Fibroblast of mammary gland (primary cell): ENCODE data around the gene TMEM154.

Experiments used
- DNase-seq: peaks from one replicate; pipeline ENCODE4 v3.0.0-alpha.2; 2010; ENCODE audit warnings: low read depth
- H3K4me3 ChIP-seq: 2 replicates; pipeline ENCODE4 v1.5.1; 2011; ENCODE audit warnings: low read depth, mild to moderate bottlenecking, low read length, moderate library complexity; ENCODE audit not compliant: control insufficient read depth
- TF ChIP-seq, protein P1 (sequence below): conservative IDR thresholded peaks from 2 replicates; pipeline ENCODE4 v1.5.1; 2011; ENCODE audit warnings: low read depth, low read length, inconsistent platforms; ENCODE audit not compliant: control insufficient read depth, insufficient read depth

TMEM154 gene

DNA sequence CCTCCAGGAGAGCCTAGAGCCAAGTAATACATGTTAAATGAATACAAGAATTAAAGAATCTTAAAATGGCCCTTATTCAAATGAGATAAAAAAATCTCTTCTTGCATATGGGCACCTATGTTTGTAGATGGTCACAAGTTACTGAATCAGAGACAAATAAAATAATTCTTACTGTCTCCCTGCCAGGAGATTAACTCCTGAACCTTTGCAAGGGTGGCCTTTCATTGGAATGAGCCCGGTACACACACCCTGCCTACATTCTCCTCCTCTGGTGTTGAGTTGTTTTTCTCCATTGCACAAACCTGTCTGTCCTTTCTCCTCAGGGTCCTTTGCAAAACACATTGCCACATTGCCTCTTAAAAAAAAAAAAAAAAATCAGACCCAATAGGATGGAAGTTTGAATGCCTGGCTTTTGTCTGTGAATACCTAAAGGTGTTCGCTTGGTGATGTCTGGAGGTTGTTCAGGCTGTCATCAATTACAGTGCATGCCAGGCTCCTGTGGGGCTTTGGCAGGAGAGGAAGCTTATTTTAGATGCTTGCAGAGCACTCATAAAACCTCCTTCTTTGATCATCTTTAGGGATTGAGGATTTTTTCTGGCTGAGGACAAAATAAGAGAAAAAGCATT, 8.3 kb upstream of the TMEM154 start:
- H3K4me3 ChIP-seq: no peak overlapping the region
- TF ChIP-seq, protein P1, sequence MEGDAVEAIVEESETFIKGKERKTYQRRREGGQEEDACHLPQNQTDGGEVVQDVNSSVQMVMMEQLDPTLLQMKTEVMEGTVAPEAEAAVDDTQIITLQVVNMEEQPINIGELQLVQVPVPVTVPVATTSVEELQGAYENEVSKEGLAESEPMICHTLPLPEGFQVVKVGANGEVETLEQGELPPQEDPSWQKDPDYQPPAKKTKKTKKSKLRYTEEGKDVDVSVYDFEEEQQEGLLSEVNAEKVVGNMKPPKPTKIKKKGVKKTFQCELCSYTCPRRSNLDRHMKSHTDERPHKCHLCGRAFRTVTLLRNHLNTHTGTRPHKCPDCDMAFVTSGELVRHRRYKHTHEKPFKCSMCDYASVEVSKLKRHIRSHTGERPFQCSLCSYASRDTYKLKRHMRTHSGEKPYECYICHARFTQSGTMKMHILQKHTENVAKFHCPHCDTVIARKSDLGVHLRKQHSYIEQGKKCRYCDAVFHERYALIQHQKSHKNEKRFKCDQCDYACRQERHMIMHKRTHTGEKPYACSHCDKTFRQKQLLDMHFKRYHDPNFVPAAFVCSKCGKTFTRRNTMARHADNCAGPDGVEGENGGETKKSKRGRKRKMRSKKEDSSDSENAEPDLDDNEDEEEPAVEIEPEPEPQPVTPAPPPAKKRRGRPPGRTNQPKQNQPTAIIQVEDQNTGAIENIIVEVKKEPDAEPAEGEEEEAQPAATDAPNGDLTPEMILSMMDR: no peak
- no peak for DNase-seq

DNA sequence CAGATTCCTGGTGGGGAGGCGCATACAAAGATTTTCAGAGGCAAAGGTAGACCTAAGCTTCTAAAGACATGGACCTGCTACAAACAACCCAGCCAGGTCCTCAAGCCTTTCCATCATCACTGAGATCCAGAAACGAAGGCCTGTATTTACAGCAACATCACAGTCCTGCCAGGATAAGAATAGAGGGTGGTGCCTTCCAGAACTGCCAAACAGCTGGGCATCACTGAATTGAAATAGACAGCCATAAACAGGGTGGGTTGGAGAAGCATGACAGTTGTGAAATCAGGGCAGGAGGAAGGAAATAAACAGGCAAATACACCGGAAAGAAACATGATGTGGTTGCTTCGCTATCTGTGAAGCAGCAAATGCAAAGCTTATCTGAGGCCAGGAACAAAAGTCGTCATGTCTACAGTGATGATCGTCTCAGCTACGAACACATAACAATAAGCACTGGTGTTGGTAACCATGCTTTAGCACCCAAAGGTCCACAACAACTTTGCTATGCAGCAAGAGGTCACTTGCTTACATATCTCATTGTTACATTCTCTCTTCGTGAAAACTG, 6.7 kb upstream of the TMEM154 start:
- H3K4me3 ChIP-seq: no peak overlapping the region
- TF ChIP-seq, protein P1: no peak
- no peak for DNase-seq

DNA sequence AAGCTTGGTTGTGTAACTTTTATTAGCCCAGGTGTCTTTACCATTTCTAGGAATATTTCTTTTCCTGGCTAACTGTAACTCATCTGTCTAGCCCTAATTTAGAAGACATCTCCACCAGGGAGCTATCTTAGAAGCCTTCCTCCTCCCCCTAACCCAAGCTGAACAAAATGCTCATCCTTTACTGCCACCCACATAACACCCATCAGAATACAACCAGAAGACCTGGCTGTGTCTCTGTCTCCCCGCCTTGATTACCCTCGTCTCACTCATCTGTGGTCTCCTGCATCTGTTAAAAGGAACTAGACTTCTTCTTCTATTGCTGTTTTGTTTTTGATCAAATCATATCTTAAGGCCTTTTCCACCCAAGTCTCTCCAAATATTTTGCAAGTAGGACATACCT, 4.8 kb upstream of the TMEM154 start:
- DNase-seq: no peak
- H3K4me3 ChIP-seq: no peak overlapping the region
- TF ChIP-seq, protein P1: no peak

DNA sequence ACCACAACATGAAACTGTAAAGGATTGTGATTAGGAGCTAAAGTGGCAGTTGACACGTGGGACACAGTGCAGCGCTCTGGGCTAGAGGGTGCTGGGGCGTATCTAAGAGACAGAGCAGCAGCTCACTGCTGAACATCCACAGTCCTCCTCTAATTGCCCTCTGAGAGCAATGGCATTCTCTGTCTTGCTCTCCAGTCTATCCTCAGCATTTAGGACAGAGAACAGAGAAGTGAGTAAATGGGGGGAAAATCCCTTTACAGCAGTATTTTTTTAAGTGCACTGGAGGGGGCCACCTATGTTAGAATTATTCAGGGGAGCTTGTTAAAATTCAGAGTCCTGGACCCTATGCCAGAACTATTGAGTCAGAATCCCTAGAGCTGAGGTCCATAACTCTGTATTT, 4.2 kb upstream of the TMEM154 start:
- DNase-seq: no peak
- TF ChIP-seq, protein P1: no peak
- H3K4me3 ChIP-seq: no peak overlapping the region

DNA sequence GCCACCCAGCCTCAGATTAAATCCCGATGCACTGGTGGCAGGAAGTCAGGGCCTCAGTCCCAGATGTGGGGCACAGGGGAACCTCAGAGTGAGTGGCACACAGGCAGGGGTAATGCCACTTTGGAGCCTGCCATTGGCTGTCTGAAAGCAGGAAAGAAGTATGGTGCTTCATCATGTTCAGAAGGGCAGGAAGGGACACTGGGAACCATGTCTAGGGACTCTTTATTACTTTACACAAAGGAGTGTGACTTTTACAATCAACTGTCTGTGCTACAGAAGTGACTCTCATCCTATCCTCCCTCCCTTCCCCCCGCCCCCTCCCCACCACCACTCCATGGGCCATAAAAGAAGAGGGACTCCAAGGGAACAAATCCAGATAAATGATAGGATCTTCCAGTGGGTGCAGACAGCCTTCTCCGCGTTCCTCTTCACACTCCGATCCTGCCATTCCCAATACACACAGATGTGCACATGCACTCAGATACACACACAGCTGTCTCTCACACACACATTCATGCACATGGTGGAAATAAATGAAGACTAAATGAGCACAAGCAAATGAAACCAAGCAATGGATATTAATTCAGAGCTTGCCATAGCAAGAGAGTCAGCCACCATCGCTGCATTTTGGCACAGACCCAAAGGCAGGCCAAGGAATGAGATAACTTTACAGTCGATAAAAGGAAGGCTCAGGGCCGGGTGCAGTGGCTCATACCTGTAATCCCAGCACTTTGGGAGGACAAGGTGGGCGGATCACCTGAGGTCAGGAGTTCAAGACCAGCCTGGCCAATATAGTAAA, 2.5 kb upstream of the TMEM154 start:
- H3K4me3 ChIP-seq: no peak overlapping the region
- DNase-seq: no peak
- TF ChIP-seq, protein P1: no peak

DNA sequence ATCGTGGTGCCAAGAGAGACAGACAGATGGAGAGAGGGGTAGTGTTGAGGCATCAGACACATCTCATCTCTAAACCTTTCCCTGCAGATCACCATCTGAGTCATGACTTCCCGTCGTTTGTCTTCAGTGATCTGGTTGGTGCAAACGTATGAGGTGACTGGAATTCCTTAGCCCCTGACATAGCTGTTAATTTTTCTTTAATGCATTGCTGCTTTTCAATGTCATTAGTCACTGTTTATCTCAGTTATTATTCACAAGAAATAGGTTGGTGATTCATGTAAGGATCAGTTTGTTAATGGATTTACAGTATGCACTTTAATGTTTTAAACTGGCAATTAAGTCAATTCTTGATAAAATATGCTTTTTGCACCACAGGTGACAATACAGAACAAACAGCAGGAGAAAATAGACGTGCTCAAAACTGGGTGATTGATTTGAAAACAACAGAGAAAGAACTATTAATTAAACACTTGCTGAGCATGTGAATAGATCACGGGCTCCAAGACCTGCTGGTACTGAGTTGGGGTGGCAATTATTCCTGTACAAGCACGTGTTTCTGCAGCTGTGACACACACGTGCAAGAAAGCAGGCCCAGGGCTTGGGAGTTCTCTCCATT, 1.3 kb upstream of the TMEM154 start:
- H3K4me3 ChIP-seq: no peak overlapping the region

More for the DNA sequence above, 1.3 kb upstream of the TMEM154 start:
- TF ChIP-seq, protein P1: no peak
- DNase-seq: peak; percentile 93
